ENCODE measurements around the gene MYO5B. TPM values are rescaled to one million over a fixed set of nuclear protein-coding genes. Genes with fewer than 3 reads are reported as not detected.

Gene MYO5B
- total RNA-seq, 5 donors from 2014 or later (not counting 1 experiment from before 2014, with no cell fraction given) = 0.09 to 0.72 (median 0.50) TPM; not detected in 2

DNA sequence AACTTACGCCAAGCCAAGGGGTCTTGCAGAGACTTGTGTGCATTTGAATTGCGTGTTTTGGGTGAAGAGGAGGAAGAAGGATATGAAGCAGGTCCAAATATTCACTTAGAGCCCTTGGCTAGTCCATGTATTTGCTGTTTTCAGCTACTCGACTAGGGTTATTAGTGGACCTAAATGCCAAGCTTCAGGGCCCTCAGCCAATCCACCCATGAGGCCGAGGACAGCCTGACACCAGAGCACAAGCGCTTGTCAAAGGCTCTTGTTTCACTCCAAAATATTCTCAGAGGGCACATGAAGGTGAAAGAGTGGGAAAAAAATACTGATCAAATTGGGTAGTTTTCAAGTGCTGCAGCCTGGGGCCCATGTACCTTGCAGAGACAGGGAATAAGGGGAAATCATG lies 206.8 kb downstream of the MYO5B start:
- no peak overlapping the region for H3K27ac ChIP-seq (ENCODE audit: low read length)
- Mint-ChIP-seq H3K4me3 (no peak overlapping the region), H3K9me3 (no peaks in the 10 kb centered on the region), H3K4me1 (peaks cover 0 to 8% (median 0%) of the 10 kb centered on the region in 3 donors), H3K27ac (no peak overlapping the region), H3K36me3 (no peaks in the 10 kb centered on the region), H3K27me3 (peaks cover 2 to 12% of the 10 kb centered on the region in 2 donors)
- no peaks in the 10 kb centered on the region for H3K36me3 ChIP-seq (ENCODE audit: control insufficient read depth in 2 of 2, extremely low read depth in 1 of 2, insufficient read depth in 1 of 2, low read length in 1 of 2)
- ATAC-seq (replicated peaks in 1 of 4) (no peak), DNase-seq (no peak)
- no peak overlapping the region for H3K4me3 ChIP-seq (ENCODE audit: control insufficient read depth in 1 of 2, extremely low read depth in 1 of 2, low read length in 1 of 2)
- CTCF ChIA-PET = no interaction called here
- POLR2A ChIA-PET = no interaction called here
- H3K9me3 ChIP-seq = no peaks in the 10 kb centered on the region
- H3K27me3 ChIP-seq (replicated peaks in 1 of 2; ENCODE audit: control insufficient read depth in 2 of 2, extremely low read depth in 1 of 2, insufficient read depth in 2 of 2, low read length in 1 of 2) = no peaks in the 10 kb centered on the region
- H3K4me1 ChIP-seq (ENCODE audit: control insufficient read depth in 1 of 2, extremely low read depth in 1 of 2, insufficient read depth in 2 of 2, low read length in 2 of 2) = peaks cover 0 to 4% of the 10 kb centered on the region in 2 experiments
- 83% methylated on average over 3 of the region's 5 CpGs for WGBS (ENCODE audit: insufficient coverage)

DNA sequence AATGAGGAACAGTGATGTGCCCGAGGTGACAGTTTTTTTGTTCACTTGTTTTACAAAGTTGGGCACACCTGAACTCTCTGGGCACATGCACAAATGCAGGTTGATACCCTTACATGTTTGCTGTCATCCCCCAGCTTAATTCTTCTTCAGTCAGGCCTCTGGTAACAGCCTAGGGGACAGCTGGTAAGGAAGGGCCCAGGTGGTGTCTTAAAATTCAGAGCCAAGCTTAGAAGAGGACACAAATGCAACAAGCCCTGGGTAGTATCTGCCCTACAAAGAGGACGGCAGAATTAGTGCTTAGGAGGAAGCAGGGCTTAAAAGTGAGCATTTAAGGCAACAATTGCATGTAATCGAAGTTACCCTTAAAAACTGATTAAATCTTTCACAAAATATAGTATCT lies 209.7 kb downstream of the MYO5B start:
- H3K27ac Mint-ChIP-seq = no peak overlapping the region
- Histone ChIP-seq H3K27me3 (replicated peaks in 1 of 2; ENCODE audit: control insufficient read depth in 2 of 2, extremely low read depth in 1 of 2, insufficient read depth in 2 of 2, low read length in 1 of 2) (no peaks in the 10 kb centered on the region), H3K36me3 (ENCODE audit: control insufficient read depth in 2 of 2, extremely low read depth in 1 of 2, insufficient read depth in 1 of 2, low read length in 1 of 2) (no peaks in the 10 kb centered on the region), H3K27ac (ENCODE audit: low read length) (no peak overlapping the region), H3K4me1 (ENCODE audit: control insufficient read depth in 1 of 2, extremely low read depth in 1 of 2, insufficient read depth in 2 of 2, low read length in 2 of 2) (peaks cover 0 to 4% of the 10 kb centered on the region in 2 experiments), H3K4me3 (ENCODE audit: control insufficient read depth in 1 of 2, extremely low read depth in 1 of 2, low read length in 1 of 2) (no peak overlapping the region), H3K9me3 (no peaks in the 10 kb centered on the region)
- no peak for DNase-seq
- no peaks in the 10 kb centered on the region for H3K36me3 Mint-ChIP-seq
- H3K4me3 Mint-ChIP-seq = no peak overlapping the region
- no peaks in the 10 kb centered on the region for H3K9me3 Mint-ChIP-seq
- ATAC-seq (replicated peaks in 1 of 4) = no peak
- H3K27me3 Mint-ChIP-seq = peaks cover 0 to 4% of the 10 kb centered on the region in 2 donors
- peaks cover 0 to 8% (median 0%) of the 10 kb centered on the region in 3 donors for H3K4me1 Mint-ChIP-seq
- 33% methylated on average over 1 of the region's 3 CpGs for WGBS (ENCODE audit: insufficient coverage)
- POLR2A ChIA-PET = no interaction called here
- CTCF ChIA-PET = no interaction called here

DNA sequence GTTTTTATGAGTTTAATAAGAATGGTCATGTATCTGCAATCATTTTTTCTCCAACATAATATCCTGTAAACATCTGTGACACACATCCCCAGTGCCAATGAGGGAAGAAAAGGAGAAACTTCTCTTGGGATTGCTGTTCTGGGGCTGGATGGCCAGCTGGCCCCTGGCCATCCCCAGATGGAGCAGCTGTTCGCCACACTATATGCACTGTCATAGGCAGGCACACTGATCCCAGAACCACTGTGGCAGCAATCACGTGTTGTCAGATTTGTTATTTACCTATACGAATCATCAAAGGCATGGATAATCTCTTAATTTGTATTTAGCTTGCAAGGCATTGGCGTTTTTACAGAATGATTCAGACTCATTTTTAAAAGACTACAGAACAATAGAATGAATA lies 214.1 kb downstream of the MYO5B start:
- WGBS (ENCODE audit: insufficient coverage) = 93% methylated on average over 3 of the region's 4 CpGs
- H3K9me3 Mint-ChIP-seq = no peaks in the 10 kb centered on the region
- Histone ChIP-seq H3K27ac (ENCODE audit: low read length) (no peak overlapping the region), H3K4me1 (ENCODE audit: control insufficient read depth in 1 of 2, extremely low read depth in 1 of 2, insufficient read depth in 2 of 2, low read length in 2 of 2) (no peaks in the 10 kb centered on the region), H3K9me3 (no peaks in the 10 kb centered on the region), H3K27me3 (replicated peaks in 1 of 2; ENCODE audit: control insufficient read depth in 2 of 2, extremely low read depth in 1 of 2, insufficient read depth in 2 of 2, low read length in 1 of 2) (peaks cover 0 to 5% of the 10 kb centered on the region in 2 experiments), H3K36me3 (ENCODE audit: control insufficient read depth in 2 of 2, extremely low read depth in 1 of 2, insufficient read depth in 1 of 2, low read length in 1 of 2) (no peaks in the 10 kb centered on the region), H3K4me3 (ENCODE audit: control insufficient read depth in 1 of 2, extremely low read depth in 1 of 2, low read length in 1 of 2) (no peak overlapping the region)
- no peak overlapping the region for H3K4me3 Mint-ChIP-seq
- ATAC-seq (replicated peaks in 1 of 4) = no peak
- no peak for DNase-seq
- no peaks in the 10 kb centered on the region for H3K4me1 Mint-ChIP-seq
- ChIA-PET CTCF (no interaction called here), POLR2A (no interaction called here)
- peaks cover 5 to 6% of the 10 kb centered on the region in 2 donors for H3K27me3 Mint-ChIP-seq
- H3K36me3 Mint-ChIP-seq = no peaks in the 10 kb centered on the region
- H3K27ac Mint-ChIP-seq = no peak overlapping the region

DNA sequence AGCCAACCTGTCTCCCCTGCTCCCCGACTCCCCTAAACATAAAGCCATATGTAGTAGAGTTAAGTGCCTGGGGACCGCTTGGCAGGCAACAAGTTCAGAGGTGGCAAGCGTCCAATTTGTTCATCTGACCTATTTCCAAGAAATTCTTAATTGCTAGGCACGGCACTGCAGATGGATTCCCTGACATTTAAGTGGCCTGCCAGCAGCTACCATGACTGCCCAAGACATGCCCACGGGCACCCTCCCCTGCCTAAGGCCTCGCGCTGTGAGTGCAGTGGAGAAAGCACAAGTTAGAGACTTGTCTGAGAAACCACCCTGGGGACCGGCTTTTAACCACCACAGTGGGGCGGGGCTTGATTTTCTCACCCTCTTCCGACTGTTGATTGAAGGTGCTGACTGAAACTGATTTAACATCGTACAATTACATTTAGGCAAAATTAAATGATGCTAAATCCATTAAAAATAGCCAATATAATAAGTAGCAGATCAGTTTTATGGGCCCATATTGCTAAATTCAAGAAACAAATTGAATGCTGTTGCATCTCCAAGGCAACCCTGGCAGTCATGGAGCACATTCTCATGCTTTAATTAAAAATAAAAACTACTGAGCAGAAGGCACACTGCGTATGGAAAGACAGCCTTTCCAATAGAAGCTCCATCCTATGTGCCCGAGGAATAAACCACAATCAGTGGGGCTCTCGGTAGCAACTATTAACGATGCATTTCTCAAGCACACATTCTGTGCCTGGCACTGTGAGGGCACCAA lies 218.0 kb downstream of the MYO5B start:
- Histone ChIP-seq H3K27me3 (replicated peaks in 1 of 2; ENCODE audit: control insufficient read depth in 2 of 2, extremely low read depth in 1 of 2, insufficient read depth in 2 of 2, low read length in 1 of 2) (peaks cover 0 to 5% of the 10 kb centered on the region in 2 experiments), H3K27ac (ENCODE audit: low read length) (no peak overlapping the region), H3K4me3 (ENCODE audit: control insufficient read depth in 1 of 2, extremely low read depth in 1 of 2, low read length in 1 of 2) (no peak overlapping the region), H3K36me3 (ENCODE audit: control insufficient read depth in 2 of 2, extremely low read depth in 1 of 2, insufficient read depth in 1 of 2, low read length in 1 of 2) (no peaks in the 10 kb centered on the region), H3K9me3 (no peaks in the 10 kb centered on the region), H3K4me1 (ENCODE audit: control insufficient read depth in 1 of 2, extremely low read depth in 1 of 2, insufficient read depth in 2 of 2, low read length in 2 of 2) (no peaks in the 10 kb centered on the region)
- DNase-seq (no peak), ATAC-seq (replicated peaks in 1 of 4) (no peak)
- ChIA-PET CTCF (no interaction called here), POLR2A (no interaction called here)
- Mint-ChIP-seq H3K4me1 (no peaks in the 10 kb centered on the region), H3K9me3 (no peaks in the 10 kb centered on the region), H3K27ac (no peak overlapping the region), H3K4me3 (no peak overlapping the region), H3K27me3 (peaks cover 5 to 6% of the 10 kb centered on the region in 2 donors), H3K36me3 (no peaks in the 10 kb centered on the region)
- 76% methylated on average over 7 of the region's 15 CpGs for WGBS (ENCODE audit: insufficient coverage)

DNA sequence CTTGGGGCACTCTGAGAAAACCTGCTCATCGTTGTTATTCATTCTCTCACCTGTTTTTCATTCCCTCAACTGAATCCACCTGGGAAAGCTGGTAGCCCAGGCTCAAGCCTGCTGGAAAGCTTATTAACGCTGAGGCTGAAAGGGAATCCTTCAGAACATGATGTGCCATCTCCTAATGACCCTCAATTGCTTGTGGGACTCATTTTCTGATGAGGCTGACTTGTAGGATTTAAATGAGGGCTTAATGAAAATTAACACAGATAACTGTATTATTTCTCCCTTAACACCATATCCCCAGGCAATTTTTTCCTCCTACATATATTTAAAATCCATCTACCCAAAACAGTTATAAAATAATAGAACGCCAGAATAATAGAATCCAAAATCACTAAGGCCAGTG lies 218.9 kb downstream of the MYO5B start:
- H3K9me3 ChIP-seq = no peaks in the 10 kb centered on the region
- WGBS (ENCODE audit: insufficient coverage) = 44% methylated on average over 1 of the region's 3 CpGs
- peaks cover 0 to 5% of the 10 kb centered on the region in 2 experiments for H3K27me3 ChIP-seq (replicated peaks in 1 of 2; ENCODE audit: control insufficient read depth in 2 of 2, extremely low read depth in 1 of 2, insufficient read depth in 2 of 2, low read length in 1 of 2)
- Mint-ChIP-seq H3K9me3 (no peaks in the 10 kb centered on the region), H3K4me1 (no peaks in the 10 kb centered on the region), H3K27me3 (peaks cover 5 to 6% of the 10 kb centered on the region in 2 donors), H3K4me3 (no peak overlapping the region), H3K36me3 (no peaks in the 10 kb centered on the region), H3K27ac (no peak overlapping the region)
- no peaks in the 10 kb centered on the region for H3K4me1 ChIP-seq (ENCODE audit: control insufficient read depth in 1 of 2, extremely low read depth in 1 of 2, insufficient read depth in 2 of 2, low read length in 2 of 2)
- DNase-seq (no peak), ATAC-seq (replicated peaks in 1 of 4) (no peak)
- ChIA-PET CTCF (no interaction called here), POLR2A (no interaction called here)
- no peak overlapping the region for H3K4me3 ChIP-seq (ENCODE audit: control insufficient read depth in 1 of 2, extremely low read depth in 1 of 2, low read length in 1 of 2)
- no peak overlapping the region for H3K27ac ChIP-seq (ENCODE audit: low read length)
- H3K36me3 ChIP-seq (ENCODE audit: control insufficient read depth in 2 of 2, extremely low read depth in 1 of 2, insufficient read depth in 1 of 2, low read length in 1 of 2) = no peaks in the 10 kb centered on the region

DNA sequence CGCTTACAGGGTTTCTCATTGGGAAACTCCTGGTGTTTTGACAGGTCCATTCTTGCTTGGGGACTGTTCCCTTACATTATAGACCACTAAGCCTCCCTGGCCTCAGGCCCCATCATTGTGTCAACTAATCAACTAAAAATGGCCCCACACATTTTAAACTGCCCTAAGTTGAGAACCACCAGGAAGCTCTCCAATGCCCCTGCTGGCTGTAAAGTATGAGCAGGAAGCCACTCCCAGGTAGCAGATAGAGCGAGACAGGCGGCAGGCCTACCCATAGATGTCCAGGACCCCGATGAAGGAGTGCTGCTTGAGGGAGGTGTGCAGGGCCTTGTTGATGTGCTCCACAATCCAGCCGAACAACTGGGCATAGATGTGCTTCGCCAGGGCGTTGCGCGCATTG lies 220.9 kb downstream of the MYO5B start:
- Mint-ChIP-seq H3K4me3 (no peak overlapping the region), H3K36me3 (no peaks in the 10 kb centered on the region), H3K9me3 (no peaks in the 10 kb centered on the region), H3K27ac (no peak overlapping the region), H3K4me1 (no peaks in the 10 kb centered on the region), H3K27me3 (peaks cover 2 to 5% of the 10 kb centered on the region in 2 donors)
- ChIA-PET CTCF (no interaction called here), POLR2A (no interaction called here)
- Histone ChIP-seq H3K27me3 (replicated peaks in 1 of 2; ENCODE audit: control insufficient read depth in 2 of 2, extremely low read depth in 1 of 2, insufficient read depth in 2 of 2, low read length in 1 of 2) (peaks cover 0 to 5% of the 10 kb centered on the region in 2 experiments), H3K4me1 (ENCODE audit: control insufficient read depth in 1 of 2, extremely low read depth in 1 of 2, insufficient read depth in 2 of 2, low read length in 2 of 2) (no peaks in the 10 kb centered on the region), H3K36me3 (ENCODE audit: control insufficient read depth in 2 of 2, extremely low read depth in 1 of 2, insufficient read depth in 1 of 2, low read length in 1 of 2) (no peaks in the 10 kb centered on the region), H3K27ac (ENCODE audit: low read length) (no peak overlapping the region), H3K9me3 (no peaks in the 10 kb centered on the region), H3K4me3 (ENCODE audit: control insufficient read depth in 1 of 2, extremely low read depth in 1 of 2, low read length in 1 of 2) (no peak overlapping the region)
- 90% methylated on average over 9 of the region's 9 CpGs for WGBS (ENCODE audit: insufficient coverage)
- DNase-seq = no peak
- no peak for ATAC-seq (replicated peaks in 1 of 4)
